ENCODE measurements around the gene NETO1.

The NETO1 gene

DNA sequence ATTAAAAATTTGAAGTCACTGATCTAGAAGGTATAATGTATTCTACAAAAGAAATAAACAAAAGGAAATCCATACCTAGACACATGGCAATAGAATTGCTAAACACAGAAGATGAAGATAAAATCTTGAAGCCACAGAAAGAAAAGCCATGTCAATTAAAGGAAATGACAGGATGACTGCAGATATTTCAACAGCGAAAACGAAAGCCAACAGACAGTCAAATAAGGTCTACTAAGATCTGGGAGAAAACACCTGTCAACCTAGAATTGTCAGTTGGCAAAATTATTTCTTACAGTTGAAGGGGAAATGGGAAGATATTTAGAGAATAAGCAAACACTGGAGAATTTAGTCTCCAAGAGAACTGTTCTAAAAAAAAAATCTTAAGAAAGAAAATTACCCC, 39.2 kb downstream of the NETO1 start:
- TF ChIP-seq, protein P1, sequence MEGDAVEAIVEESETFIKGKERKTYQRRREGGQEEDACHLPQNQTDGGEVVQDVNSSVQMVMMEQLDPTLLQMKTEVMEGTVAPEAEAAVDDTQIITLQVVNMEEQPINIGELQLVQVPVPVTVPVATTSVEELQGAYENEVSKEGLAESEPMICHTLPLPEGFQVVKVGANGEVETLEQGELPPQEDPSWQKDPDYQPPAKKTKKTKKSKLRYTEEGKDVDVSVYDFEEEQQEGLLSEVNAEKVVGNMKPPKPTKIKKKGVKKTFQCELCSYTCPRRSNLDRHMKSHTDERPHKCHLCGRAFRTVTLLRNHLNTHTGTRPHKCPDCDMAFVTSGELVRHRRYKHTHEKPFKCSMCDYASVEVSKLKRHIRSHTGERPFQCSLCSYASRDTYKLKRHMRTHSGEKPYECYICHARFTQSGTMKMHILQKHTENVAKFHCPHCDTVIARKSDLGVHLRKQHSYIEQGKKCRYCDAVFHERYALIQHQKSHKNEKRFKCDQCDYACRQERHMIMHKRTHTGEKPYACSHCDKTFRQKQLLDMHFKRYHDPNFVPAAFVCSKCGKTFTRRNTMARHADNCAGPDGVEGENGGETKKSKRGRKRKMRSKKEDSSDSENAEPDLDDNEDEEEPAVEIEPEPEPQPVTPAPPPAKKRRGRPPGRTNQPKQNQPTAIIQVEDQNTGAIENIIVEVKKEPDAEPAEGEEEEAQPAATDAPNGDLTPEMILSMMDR (IDR thresholded peaks at IDR 0.05; ENCODE audit: low read depth, low read length, missing control alignments): no peak
- H3K4me3 ChIP-seq (replicated peaks; ENCODE audit: low read depth, low read length): no peak overlapping the region
- DNase-seq (ENCODE audit: extremely low read depth, low read depth): no peak

DNA sequence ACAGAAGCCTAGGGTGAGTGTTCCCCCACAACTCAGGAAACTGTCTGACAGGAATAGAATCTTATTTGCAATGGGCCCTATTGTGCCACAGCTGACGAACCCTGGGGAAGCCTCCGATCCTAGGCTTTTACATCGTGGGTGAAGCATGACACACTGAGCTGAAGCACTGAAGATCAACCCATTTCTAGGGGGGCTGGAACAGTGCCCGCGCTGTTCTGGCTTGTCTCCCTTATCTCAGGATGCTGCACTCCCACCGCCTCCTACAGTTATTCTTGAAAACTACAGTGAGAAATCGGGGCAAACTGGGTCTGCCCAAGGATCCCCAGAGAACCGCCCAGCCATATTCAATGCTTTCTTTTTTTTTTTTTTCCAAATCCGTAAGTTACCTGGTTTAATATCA, 41.1 kb downstream of the NETO1 start:
- TF ChIP-seq, protein P1 (IDR thresholded peaks at IDR 0.05; ENCODE audit: low read depth, low read length, missing control alignments): no peak
- no peak for DNase-seq (ENCODE audit: extremely low read depth, low read depth)

DNA sequence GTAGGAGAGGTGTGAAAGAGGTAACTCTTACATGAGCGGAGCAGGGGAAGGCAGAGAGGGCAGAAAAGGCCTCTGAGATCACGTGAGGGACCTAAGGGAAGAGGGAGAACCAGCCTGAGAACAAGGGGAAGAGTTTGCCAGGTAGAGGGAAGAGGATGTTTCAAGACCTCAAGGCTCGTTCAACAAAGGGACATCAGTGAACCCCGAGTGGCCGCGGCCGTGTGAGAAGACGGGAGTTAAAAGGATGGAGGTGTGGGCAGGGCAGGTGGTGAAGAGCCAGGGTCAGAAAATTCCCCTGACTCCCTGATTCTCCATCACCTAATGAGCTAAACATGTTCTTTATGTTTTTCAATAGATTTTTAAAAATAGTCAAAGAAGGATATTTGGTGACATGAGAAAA, 44.4 kb downstream of the NETO1 start:
- DNase-seq (ENCODE audit: extremely low read depth, low read depth): no peak
- no peak overlapping the region for H3K4me3 ChIP-seq (replicated peaks; ENCODE audit: low read depth, low read length)
- TF ChIP-seq, protein P1 (IDR thresholded peaks at IDR 0.05; ENCODE audit: low read depth, low read length, missing control alignments): no peak

More for the DNA sequence above, 41.1 kb downstream of the NETO1 start:
- no peak overlapping the region for H3K4me3 ChIP-seq (replicated peaks; ENCODE audit: low read depth, low read length)

DNA sequence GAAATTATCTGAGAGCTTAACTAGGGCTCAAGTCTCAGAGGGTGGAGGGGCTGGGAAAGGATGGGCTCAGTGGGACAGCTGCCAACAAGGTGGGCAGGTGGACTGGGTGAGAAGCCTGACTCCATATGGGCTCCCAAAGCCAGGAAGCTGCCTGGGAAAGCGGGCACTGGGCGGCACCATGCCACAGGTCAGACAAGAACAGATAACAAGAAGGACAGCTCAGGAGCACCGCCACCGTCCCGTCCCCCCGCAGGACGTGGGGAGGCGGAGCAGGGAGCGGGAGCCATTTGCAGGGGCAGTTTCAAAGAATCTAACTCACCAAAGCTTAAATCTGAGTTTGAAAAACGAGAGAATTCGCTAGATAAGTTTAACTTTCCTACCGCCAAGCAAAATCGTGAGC, 45.6 kb downstream of the NETO1 start:
- no peak overlapping the region for H3K4me3 ChIP-seq (replicated peaks; ENCODE audit: low read depth, low read length)
- TF ChIP-seq, protein P1 (IDR thresholded peaks at IDR 0.05; ENCODE audit: low read depth, low read length, missing control alignments): no peak
- DNase-seq (ENCODE audit: extremely low read depth, low read depth): no peak

DNA sequence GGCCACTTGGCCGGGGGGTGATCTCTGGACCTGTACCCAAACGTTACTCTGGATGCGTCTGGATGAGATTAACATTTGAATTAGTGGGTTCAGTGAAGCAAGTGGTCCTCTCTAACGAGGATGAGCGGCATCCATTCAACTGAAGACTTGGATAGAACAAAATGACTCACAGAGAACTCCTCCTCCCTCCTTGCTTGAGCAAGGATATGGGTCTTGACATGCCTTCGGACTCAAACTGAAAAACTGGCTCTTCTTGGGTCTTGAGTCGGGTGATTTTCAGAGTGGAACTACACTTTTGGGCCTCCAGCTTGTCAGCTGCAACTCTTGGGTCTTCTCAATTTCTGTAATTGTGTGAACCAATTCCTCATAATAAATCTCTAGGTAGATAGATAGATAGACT, 47.2 kb downstream of the NETO1 start:
- DNase-seq (ENCODE audit: extremely low read depth, low read depth): no peak
- H3K4me3 ChIP-seq (replicated peaks; ENCODE audit: low read depth, low read length): no peak overlapping the region
- TF ChIP-seq, protein P1 (IDR thresholded peaks at IDR 0.05; ENCODE audit: low read depth, low read length, missing control alignments): no peak

DNA sequence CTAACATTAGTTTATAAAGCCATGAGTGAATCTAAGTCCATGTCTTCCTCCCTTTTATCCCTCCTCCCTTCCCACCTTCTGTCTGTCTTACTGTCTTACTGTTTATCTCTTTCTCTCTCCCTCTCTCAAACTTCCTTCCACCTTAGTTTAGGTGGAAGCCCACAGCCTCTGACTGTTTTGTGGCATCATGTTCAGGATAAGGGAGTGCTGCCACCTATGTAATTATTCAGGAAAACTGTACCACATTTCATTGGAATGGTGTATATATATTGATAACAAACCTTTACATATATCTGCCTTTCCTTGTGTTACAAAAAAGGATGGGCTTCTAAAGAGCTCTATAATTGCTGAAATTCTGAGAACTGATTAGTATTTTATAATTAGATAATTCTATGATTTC, 48.7 kb downstream of the NETO1 start:
- TF ChIP-seq, protein P1 (IDR thresholded peaks at IDR 0.05; ENCODE audit: low read depth, low read length, missing control alignments): no peak
- no peak overlapping the region for H3K4me3 ChIP-seq (replicated peaks; ENCODE audit: low read depth, low read length)
- DNase-seq (ENCODE audit: extremely low read depth, low read depth): no peak

DNA sequence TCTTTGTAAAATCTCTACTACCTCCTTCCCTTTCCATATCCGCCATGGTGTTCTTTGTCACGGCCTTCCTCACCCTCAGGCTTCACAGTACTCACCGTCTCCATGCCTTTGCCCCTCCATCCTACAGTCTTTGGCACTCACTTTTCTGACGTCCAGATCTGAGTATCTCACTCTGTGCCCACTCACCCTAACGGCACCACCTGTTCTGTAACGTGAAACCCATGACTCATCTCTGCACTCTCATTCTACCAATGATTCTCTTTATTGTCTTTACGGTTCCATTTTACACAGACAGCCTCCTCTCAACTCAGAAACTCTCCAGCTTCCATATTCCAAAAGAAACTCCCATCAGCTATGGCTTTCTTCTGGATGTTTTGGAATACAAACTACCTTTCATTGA, 56.7 kb downstream of the NETO1 start:
- no peak overlapping the region for H3K4me3 ChIP-seq (replicated peaks; ENCODE audit: low read depth, low read length)
- DNase-seq (ENCODE audit: extremely low read depth, low read depth): no peak
- TF ChIP-seq, protein P1 (IDR thresholded peaks at IDR 0.05; ENCODE audit: low read depth, low read length, missing control alignments): no peak

Measured in HFF-Myc (cell line).